Panc1 (cell line): Measurements from ENCODE around the gene LUZP2. TPM values are rescaled to one million over a fixed set of nuclear protein-coding genes. Genes with fewer than 3 reads are reported as not detected.

Experiments
- ATAC-seq: fragments of 200-7000 bp; cut with Tn5 transposase; 2 replicates; pipeline ENCODE4 v1.9.1; 2020; ENCODE audit warnings: mild to moderate bottlenecking, moderate library complexity
- BruUV-seq: library from RNA; stranded (reverse); fragments of 400-500 nt; replicated peaks from 2 replicates; lab custom pipeline; 2021; lab: Mats Ljungman, UMichigan
- CTCF ChIA-PET: fragments of 300-600 bp; sonication (Branson Sonifier 250); formaldehyde crosslinking; loops from one replicate; lab custom pipeline; 2022; ENCODE audit warnings: antibody characterized with exemption; lab: Charles Lee
- POLR2A ChIA-PET: fragments of 300-600 bp; sonication (Branson Sonifier 250); formaldehyde crosslinking; loops from one replicate; lab custom pipeline; 2022; ENCODE audit warnings: antibody characterized with exemption; lab: Charles Lee
- DNase-seq: peaks from one replicate; pipeline ENCODE4 v3.0.0-alpha.2; 2010; ENCODE audit warnings: low read depth, low spot score
- H3K27ac ChIP-seq: 2 replicates; pipeline ENCODE4 v1.5.1; 2011; ENCODE audit warnings: mild to moderate bottlenecking, low read length, inconsistent platforms
- H3K27me3 ChIP-seq: fragments of 200-500 bp; sonication (Bioruptor generic); 2 replicates; pipeline ENCODE4 v1.6.0; 2014; ENCODE audit warnings: low read length, inconsistent platforms; ENCODE audit not compliant: control insufficient read depth, insufficient read depth
- H3K36me3 ChIP-seq: fragments of 200-500 bp; sonication (Bioruptor generic); 2 replicates; pipeline ENCODE4 v1.5.1; 2014; ENCODE audit warnings: inconsistent platforms, mild to moderate bottlenecking, low read length, moderate library complexity; ENCODE audit not compliant: control insufficient read depth, insufficient read depth
- H3K4me1 ChIP-seq: 2 replicates; pipeline ENCODE4 v1.5.1; 2011; ENCODE audit warnings: inconsistent platforms, mild to moderate bottlenecking, low read length, moderate library complexity; ENCODE audit not compliant: control insufficient read depth, insufficient read depth
- H3K4me3 ChIP-seq, 2 experiments: 2 replicates each; pipeline ENCODE4 v1.5.1; 2011 to 2012; ENCODE audit warnings: low read depth in 2 of 2, low read length in 2 of 2, mild to moderate bottlenecking in 2 of 2, inconsistent platforms in 1 of 2, moderate library complexity in 1 of 2
- H3K9me3 ChIP-seq: fragments of 200-500 bp; sonication (Bioruptor generic); 2 replicates; pipeline ENCODE4 v1.5.1; 2014; ENCODE audit warnings: low read depth, mild to moderate bottlenecking, inconsistent platforms, low read length, moderate library complexity; ENCODE audit not compliant: control insufficient read depth, insufficient read depth
- POLR2AphosphoS5 ChIP-seq: IDR thresholded peaks from 2 replicates; pipeline ENCODE4 v1.6.1; 2012; ENCODE audit warnings: mild to moderate bottlenecking, low read depth, low read length, moderate library complexity
- SIN3A ChIP-seq: IDR thresholded peaks from 2 replicates; pipeline ENCODE4 v1.6.1; 2012; ENCODE audit warnings: low read depth, mild to moderate bottlenecking, low read length, moderate library complexity, borderline replicate concordance; ENCODE audit not compliant: insufficient read depth
- TCF7L2 ChIP-seq: IDR thresholded peaks from 2 replicates; pipeline ENCODE4 v1.6.1; 2011; ENCODE audit warnings: mild to moderate bottlenecking, low read depth, low read length, inconsistent platforms
- in situ Hi-C: cut with HindIII; loops from 2 replicates; pipeline ENCODE4 v1.10.0; 2016; ENCODE audit warnings: low sequenced_read_pairs, low pct_unique_long_range_greater_than_20kb
- intact Hi-C: fragments of 100-400 bp; cut with micrococcal nuclease; formaldehyde crosslinking; loops from one replicate; pipeline ENCODE4 v1.10.0; 2022; ENCODE audit not compliant: unreplicated experiment
- total RNA-seq: library from RNA; stranded (reverse); gene quantifications from one replicate; pipeline ENCODE4 v1.2.1, GENCODE V29; 2021; ENCODE audit not compliant: unreplicated experiment
- TF ChIP-seq, protein P1 (sequence below): fragments of 450-650 bp; IDR thresholded peaks from 2 replicates; pipeline ENCODE4 v1.5.1; 2017; ENCODE audit warnings: mild to moderate bottlenecking
- TF ChIP-seq, protein P2 (sequence below), 2 experiments: IDR thresholded peaks; 2 replicates each; pipeline ENCODE4 v1.6.1; 2011 to 2012; ENCODE audit warnings: low read depth in 2 of 2, control low read depth in 1 of 2, low read length in 1 of 2, mild to moderate bottlenecking in 1 of 2, moderate library complexity in 1 of 2; ENCODE audit not compliant: insufficient read depth in 1 of 2

LUZP2 gene
- total RNA-seq, 1 experiment from 2014 or later, result 0.18 TPM

DNA sequence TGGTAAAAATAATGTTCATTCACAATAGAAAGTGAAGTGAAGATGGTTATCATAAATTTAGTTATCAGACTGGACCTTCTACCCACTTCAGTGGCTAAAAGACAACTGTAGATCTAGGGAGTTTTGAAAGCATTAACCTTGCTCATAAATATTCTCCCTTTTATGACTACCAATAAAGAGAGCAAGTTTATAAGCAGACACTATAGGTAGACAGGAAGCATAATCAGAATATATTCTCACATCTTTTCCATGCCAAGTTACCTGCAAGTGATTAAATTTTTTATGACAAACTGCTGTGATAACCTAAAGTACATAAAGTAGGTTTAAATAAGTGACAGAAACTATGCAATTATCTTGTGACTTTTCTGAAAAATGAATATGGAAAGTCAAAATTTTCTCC is 62.5 kb downstream of the LUZP2 start:
- H3K36me3 ChIP-seq, result no peaks in the 10 kb centered on the region
- no TSS peak for BruUV-seq
- intact Hi-C loops (no loop called here), in situ Hi-C loops (no loop called here)
- H3K27ac ChIP-seq, result no peak overlapping the region
- no peak for TF ChIP-seq TCF7L2
- no peak for TF ChIP-seq POLR2AphosphoS5
- no peaks in the 10 kb centered on the region for H3K9me3 ChIP-seq
- H3K27me3 ChIP-seq, result no peaks in the 10 kb centered on the region
- no peak overlapping the region for H3K4me3 ChIP-seq
- DNase-seq (no peak), ATAC-seq (no peak)
- ChIA-PET POLR2A (no interaction called here), CTCF (no interaction called here)
- H3K4me1 ChIP-seq, result no peaks in the 10 kb centered on the region

DNA sequence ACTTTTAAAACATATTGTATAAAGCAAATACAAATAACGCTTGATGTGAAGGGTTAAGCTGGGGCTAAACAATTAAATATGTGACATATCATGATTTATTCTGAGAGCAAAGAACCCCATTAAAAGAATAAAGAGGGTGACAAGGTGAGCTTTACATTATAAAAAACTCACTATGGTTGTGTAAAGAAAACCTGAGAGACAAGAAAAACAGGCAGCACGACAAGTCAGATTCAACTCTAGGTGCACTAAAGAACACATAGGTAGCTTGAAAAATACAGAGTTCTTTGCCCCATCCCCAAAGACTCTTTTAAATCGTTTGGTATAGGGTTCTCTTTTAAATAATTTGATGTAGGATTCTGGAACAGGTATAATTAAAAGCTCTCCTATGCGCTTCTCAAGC is 63.5 kb downstream of the LUZP2 start:
- intact Hi-C loops, result no loop called here
- POLR2A ChIA-PET, result no interaction called here
- in situ Hi-C loops, result no loop called here
- TF ChIP-seq, protein P1, sequence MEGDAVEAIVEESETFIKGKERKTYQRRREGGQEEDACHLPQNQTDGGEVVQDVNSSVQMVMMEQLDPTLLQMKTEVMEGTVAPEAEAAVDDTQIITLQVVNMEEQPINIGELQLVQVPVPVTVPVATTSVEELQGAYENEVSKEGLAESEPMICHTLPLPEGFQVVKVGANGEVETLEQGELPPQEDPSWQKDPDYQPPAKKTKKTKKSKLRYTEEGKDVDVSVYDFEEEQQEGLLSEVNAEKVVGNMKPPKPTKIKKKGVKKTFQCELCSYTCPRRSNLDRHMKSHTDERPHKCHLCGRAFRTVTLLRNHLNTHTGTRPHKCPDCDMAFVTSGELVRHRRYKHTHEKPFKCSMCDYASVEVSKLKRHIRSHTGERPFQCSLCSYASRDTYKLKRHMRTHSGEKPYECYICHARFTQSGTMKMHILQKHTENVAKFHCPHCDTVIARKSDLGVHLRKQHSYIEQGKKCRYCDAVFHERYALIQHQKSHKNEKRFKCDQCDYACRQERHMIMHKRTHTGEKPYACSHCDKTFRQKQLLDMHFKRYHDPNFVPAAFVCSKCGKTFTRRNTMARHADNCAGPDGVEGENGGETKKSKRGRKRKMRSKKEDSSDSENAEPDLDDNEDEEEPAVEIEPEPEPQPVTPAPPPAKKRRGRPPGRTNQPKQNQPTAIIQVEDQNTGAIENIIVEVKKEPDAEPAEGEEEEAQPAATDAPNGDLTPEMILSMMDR, result no peak
- TF ChIP-seq, protein P2, sequence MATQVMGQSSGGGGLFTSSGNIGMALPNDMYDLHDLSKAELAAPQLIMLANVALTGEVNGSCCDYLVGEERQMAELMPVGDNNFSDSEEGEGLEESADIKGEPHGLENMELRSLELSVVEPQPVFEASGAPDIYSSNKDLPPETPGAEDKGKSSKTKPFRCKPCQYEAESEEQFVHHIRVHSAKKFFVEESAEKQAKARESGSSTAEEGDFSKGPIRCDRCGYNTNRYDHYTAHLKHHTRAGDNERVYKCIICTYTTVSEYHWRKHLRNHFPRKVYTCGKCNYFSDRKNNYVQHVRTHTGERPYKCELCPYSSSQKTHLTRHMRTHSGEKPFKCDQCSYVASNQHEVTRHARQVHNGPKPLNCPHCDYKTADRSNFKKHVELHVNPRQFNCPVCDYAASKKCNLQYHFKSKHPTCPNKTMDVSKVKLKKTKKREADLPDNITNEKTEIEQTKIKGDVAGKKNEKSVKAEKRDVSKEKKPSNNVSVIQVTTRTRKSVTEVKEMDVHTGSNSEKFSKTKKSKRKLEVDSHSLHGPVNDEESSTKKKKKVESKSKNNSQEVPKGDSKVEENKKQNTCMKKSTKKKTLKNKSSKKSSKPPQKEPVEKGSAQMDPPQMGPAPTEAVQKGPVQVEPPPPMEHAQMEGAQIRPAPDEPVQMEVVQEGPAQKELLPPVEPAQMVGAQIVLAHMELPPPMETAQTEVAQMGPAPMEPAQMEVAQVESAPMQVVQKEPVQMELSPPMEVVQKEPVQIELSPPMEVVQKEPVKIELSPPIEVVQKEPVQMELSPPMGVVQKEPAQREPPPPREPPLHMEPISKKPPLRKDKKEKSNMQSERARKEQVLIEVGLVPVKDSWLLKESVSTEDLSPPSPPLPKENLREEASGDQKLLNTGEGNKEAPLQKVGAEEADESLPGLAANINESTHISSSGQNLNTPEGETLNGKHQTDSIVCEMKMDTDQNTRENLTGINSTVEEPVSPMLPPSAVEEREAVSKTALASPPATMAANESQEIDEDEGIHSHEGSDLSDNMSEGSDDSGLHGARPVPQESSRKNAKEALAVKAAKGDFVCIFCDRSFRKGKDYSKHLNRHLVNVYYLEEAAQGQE (IDR thresholded peaks at IDR 0.05; ENCODE audit: insufficient read depth in 1 of 2, low read depth in 2 of 2, low read length in 1 of 2), result no peak
- TF ChIP-seq POLR2AphosphoS5 (no peak), TCF7L2 (no peak), SIN3A (no peak)
- Histone ChIP-seq H3K27ac (no peak overlapping the region), H3K27me3 (no peaks in the 10 kb centered on the region), H3K4me1 (no peaks in the 10 kb centered on the region), H3K9me3 (no peaks in the 10 kb centered on the region), H3K36me3 (no peaks in the 10 kb centered on the region), H3K4me3 (no peak overlapping the region)
- CTCF ChIA-PET, result no interaction called here
- no peak for DNase-seq
- no TSS peak for BruUV-seq
- ATAC-seq, result no peak

DNA sequence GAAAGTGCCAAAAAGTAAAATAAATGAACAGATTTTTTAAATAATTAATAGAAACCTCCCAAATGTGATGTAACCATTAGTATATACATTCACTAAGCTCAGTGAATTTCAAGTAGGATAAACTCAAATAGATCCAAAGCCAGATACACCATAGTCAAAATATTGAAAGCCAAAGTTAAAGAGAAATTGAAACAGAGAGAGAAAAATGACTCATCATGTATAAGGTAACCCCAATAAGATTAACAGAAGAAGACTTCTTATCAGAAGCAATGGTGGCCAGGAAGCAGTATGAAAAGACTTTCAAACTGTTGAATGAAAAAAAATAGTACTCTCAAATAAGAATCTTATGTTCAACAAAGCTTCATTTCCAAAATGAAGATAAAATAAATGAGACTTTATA is 70.5 kb downstream of the LUZP2 start:
- TF ChIP-seq, protein P1, result no peak
- no peak for TF ChIP-seq POLR2AphosphoS5
- TF ChIP-seq TCF7L2, result no peak
- TF ChIP-seq, protein P2 (IDR thresholded peaks at IDR 0.05; ENCODE audit: insufficient read depth in 1 of 2, low read depth in 2 of 2, low read length in 1 of 2), result no peak
- no peak for TF ChIP-seq SIN3A

More for the DNA sequence above, 70.5 kb downstream of the LUZP2 start:
- POLR2A ChIA-PET, result no interaction called here
- intact Hi-C loops (no loop called here), in situ Hi-C loops (no loop called here)
- no peak for DNase-seq
- H3K9me3 ChIP-seq, result no peaks in the 10 kb centered on the region
- CTCF ChIA-PET, result no interaction called here
- no peak overlapping the region for H3K27ac ChIP-seq
- H3K27me3 ChIP-seq, result no peaks in the 10 kb centered on the region
- no peak overlapping the region for H3K4me3 ChIP-seq
- H3K36me3 ChIP-seq, result no peaks in the 10 kb centered on the region
- ATAC-seq, result no peak
- no peaks in the 10 kb centered on the region for H3K4me1 ChIP-seq
- no TSS peak for BruUV-seq
